HCT116 (cell line): ENCODE data around the gene WWOX. TPM values are rescaled to one million over a fixed set of nuclear protein-coding genes. Genes with fewer than 3 reads are reported as not detected.

Experiments used
- ATAC-seq: fragments of 200-7000 bp; cut with Tn5 transposase; 2 replicates; pipeline ENCODE4 v1.9.1; 2020; ENCODE audit warnings: mild to moderate bottlenecking, moderate library complexity
- BruUV-seq: library from RNA; stranded (reverse); fragments of 400-500 nt; replicated peaks from 2 replicates; lab custom pipeline; 2021; lab: Mats Ljungman, UMichigan
- CTCF ChIA-PET: fragments of 300-600 bp; sonication (Branson Sonifier 250); formaldehyde crosslinking; loops from one replicate; lab custom pipeline; 2021; ENCODE audit warnings: antibody characterized with exemption; lab: Charles Lee
- POLR2A ChIA-PET: fragments of 300-600, 350-600 bp; sonication (Branson Sonifier 250); formaldehyde crosslinking; loops from one replicate; lab custom pipeline; 2021; ENCODE audit warnings: antibody characterized with exemption; lab: Charles Lee
- RAD21 ChIA-PET, 2 experiments: fragments of 300-600 bp; sonication (Branson Sonifier 250); formaldehyde crosslinking; loops; one replicate each; lab custom pipeline; 2023; ENCODE audit warnings: low total read pairs in 2 of 2; ENCODE audit not compliant: uncharacterized antibody in 2 of 2, unreplicated experiment in 2 of 2, low non-redundant PET in 1 of 2; lab: Charles Lee
- DNase-seq: peaks from one replicate; pipeline ENCODE4 v3.0.0-alpha.2; 2010; ENCODE audit warnings: low read depth, low spot score
- H2AFZ ChIP-seq: fragments of 200-600 bp; shearing (Covaris generic), sonication (generic); 2 replicates; pipeline ENCODE4 v1.6.1; 2017; ENCODE audit warnings: low read depth, mixed run types, mixed read lengths, antibody characterized with exemption, low read length; ENCODE audit not compliant: poor library complexity, severe bottlenecking
- H3K27ac ChIP-seq: 2 replicates; pipeline ENCODE4 v1.5.1; 2012; ENCODE audit warnings: low read depth, low read length
- H3K27me3 ChIP-seq: fragments of 200-600 bp; sonication (generic); 2 replicates; pipeline ENCODE4 v1.6.1; 2016; ENCODE audit warnings: mixed run types, low read length, mixed read lengths; ENCODE audit not compliant: insufficient read depth
- H3K36me3 ChIP-seq, 2 experiments: fragments of 200-500 bp in 1 of 2; fragments of 200-600 bp in 1 of 2; sonication (Bioruptor generic) in 1 of 2; sonication (generic) in 1 of 2; 2 replicates each; pipeline versions ENCODE4 v1.5.1 to v1.6.1; 2014 to 2016; ENCODE audit warnings: low read length in 2 of 2, inconsistent platforms in 1 of 2, mixed read lengths in 1 of 2, mixed run types in 1 of 2; ENCODE audit not compliant: insufficient read depth in 2 of 2, control insufficient read depth in 1 of 2
- H3K4me1 ChIP-seq, 2 experiments: fragments of 200-600 bp in 1 of 2; sonication (generic) in 1 of 2; 2 replicates each; pipeline versions ENCODE4 v1.5.1 to v1.6.1; 2012 to 2017; ENCODE audit warnings: low read length in 2 of 2, inconsistent platforms in 1 of 2, mild to moderate bottlenecking in 1 of 2, mixed read lengths in 1 of 2, mixed run types in 1 of 2, moderate library complexity in 1 of 2; ENCODE audit not compliant: insufficient read depth in 2 of 2, control insufficient read depth in 1 of 2
- H3K4me2 ChIP-seq: fragments of 200-600 bp; sonication (generic); 2 replicates; pipeline ENCODE4 v1.6.1; 2017; ENCODE audit warnings: mixed run types, low read length, mixed read lengths
- H3K4me3 ChIP-seq, 2 experiments: fragments of 200-600 bp in 1 of 2; sonication (generic) in 1 of 2; replicated peaks in 1 of 2; 2 replicates each; pipeline ENCODE4 v1.5.1; 2011 to 2016; ENCODE audit warnings: low read length in 2 of 2, control low read depth in 1 of 2, low read depth in 1 of 2, mild to moderate bottlenecking in 1 of 2, mixed read lengths in 1 of 2, mixed run types in 1 of 2
- H3K79me2 ChIP-seq: fragments of 200-600 bp; sonication (generic); 2 replicates; pipeline ENCODE4 v1.6.1; 2017; ENCODE audit warnings: mild to moderate bottlenecking, mixed run types, low read length, moderate library complexity, mixed read lengths; ENCODE audit not compliant: insufficient read depth
- H3K9ac ChIP-seq: fragments of 200-600 bp; sonication (generic); 2 replicates; pipeline ENCODE4 v1.6.1; 2016; ENCODE audit warnings: low read length, mixed read lengths
- H3K9me2 ChIP-seq: fragments of 200-600 bp; sonication (generic), shearing (Covaris generic); 2 replicates; pipeline ENCODE4 v1.6.1; 2017; ENCODE audit warnings: mixed run types, mild to moderate bottlenecking, moderate library complexity; ENCODE audit not compliant: insufficient read depth
- H3K9me3 ChIP-seq, 2 experiments: fragments of 200-500 bp in 1 of 2; fragments of 200-600 bp in 1 of 2; sonication (Bioruptor generic) in 1 of 2; sonication (generic) in 1 of 2; 2 replicates each; pipeline ENCODE4 v1.6.1; 2014 to 2017; ENCODE audit warnings: low read length in 2 of 2, mixed read lengths in 2 of 2, inconsistent platforms in 1 of 2, low read depth in 1 of 2, mild to moderate bottlenecking in 1 of 2, mixed run types in 1 of 2, moderate library complexity in 1 of 2; ENCODE audit not compliant: control insufficient read depth in 1 of 2, insufficient read depth in 1 of 2
- H4K20me1 ChIP-seq: fragments of 200-600 bp; sonication (generic), shearing (Covaris generic); 2 replicates; pipeline ENCODE4 v1.6.1; 2017; ENCODE audit warnings: mixed run types, mild to moderate bottlenecking, moderate library complexity; ENCODE audit not compliant: insufficient read depth
- ATF3 ChIP-seq: IDR thresholded peaks from 2 replicates; pipeline ENCODE4 v1.6.1; 2012
- CEBPB ChIP-seq: IDR thresholded peaks from 2 replicates; pipeline ENCODE4 v1.6.1; 2012; ENCODE audit warnings: low read depth
- CTCF ChIP-seq, 3 experiments: fragments of 200-600 bp in 1 of 3; sonication (generic) in 1 of 3; IDR thresholded peaks in 2 of 3; conservative IDR thresholded peaks in 1 of 3; 2 replicates each; pipeline ENCODE4 v1.5.1; 2012 to 2017; ENCODE audit warnings: low read depth in 2 of 3, low read length in 2 of 3, antibody characterized with exemption in 1 of 3, borderline replicate concordance in 1 of 3, control low read depth in 1 of 3, mild to moderate bottlenecking in 1 of 3, mixed read lengths in 1 of 3, mixed run types in 1 of 3, moderate library complexity in 1 of 3; ENCODE audit not compliant: insufficient read depth in 1 of 3
- EGR1 ChIP-seq: IDR thresholded peaks from 2 replicates; pipeline ENCODE4 v1.6.1; 2012; ENCODE audit warnings: low read depth
- ELF1 ChIP-seq: IDR thresholded peaks from 2 replicates; pipeline ENCODE4 v1.6.1; 2012; ENCODE audit warnings: low read depth, borderline replicate concordance
- POLR2A ChIP-seq: IDR thresholded peaks from 2 replicates; pipeline ENCODE4 v1.7.0; 2011; ENCODE audit warnings: borderline replicate concordance; ENCODE audit not compliant: insufficient read depth, insufficient read length; ENCODE audit errors: extremely low read depth
- RAD21 ChIP-seq: IDR thresholded peaks from 2 replicates; pipeline ENCODE4 v1.6.1; 2012; ENCODE audit warnings: low read depth, mild to moderate bottlenecking
- SP1 ChIP-seq: IDR thresholded peaks from 2 replicates; pipeline ENCODE4 v1.6.1; 2012; ENCODE audit warnings: low read depth
- TCF7L2 ChIP-seq: IDR thresholded peaks from 2 replicates; pipeline ENCODE4 v1.7.0; 2011; ENCODE audit warnings: borderline replicate concordance, inconsistent platforms; ENCODE audit not compliant: insufficient read depth, insufficient read length; ENCODE audit errors: extremely low read depth
- intact Hi-C: fragments of 100-400 bp; cut with micrococcal nuclease; formaldehyde crosslinking; loops from 2 replicates; pipeline ENCODE4 v1.10.0; 2022
- total RNA-seq: library from RNA; stranded (reverse); gene quantifications from one replicate; pipeline ENCODE4 v1.2.1, GENCODE V29; 2021; ENCODE audit not compliant: unreplicated experiment

The WWOX gene
- total RNA-seq, 1 experiment from 2014 or later = 13.7 TPM

- DNase-seq = no peak
- Histone ChIP-seq H3K4me3 (no peak overlapping the region), H3K27me3 (peaks cover 3% of the 10 kb centered on the region; the same call in 1 of the 2 replicates), H3K9me2 (no peaks in the 10 kb centered on the region), H3K4me2 (no peak overlapping the region), H3K9ac (no peak overlapping the region), H3K4me1 (no peaks in the 10 kb centered on the region), H3K36me3 (no peaks in the 10 kb centered on the region), H4K20me1 (no peaks in the 10 kb centered on the region), H3K79me2 (no peaks in the 10 kb centered on the region), H3K9me3 (peaks cover 0 to 9% of the 10 kb centered on the region in 2 experiments; a peak in 1 of 4 replicates), H2AFZ (no peak overlapping the region), H3K27ac (no peak overlapping the region)
- no peak for TF ChIP-seq SP1
- no peak for TF ChIP-seq ATF3
- no peak for TF ChIP-seq CTCF (IDR thresholded peaks at IDR 0.05 in 2 of 3, conservative IDR thresholded peaks at IDR 0.05 in 1 of 3; ENCODE audit: borderline replicate concordance in 1 of 3, insufficient read depth in 1 of 3, low read depth in 2 of 3, low read length in 2 of 3)
- no peak for TF ChIP-seq RAD21
- no peak for TF ChIP-seq EGR1
- POLR2A ChIA-PET = no interaction called here
- CTCF ChIA-PET = no interaction called here
- intact Hi-C loops = no loop called here
- no TSS peak for BruUV-seq
- no peak for ATAC-seq
- RAD21 ChIA-PET = no interaction called here
Observed at GRCh38 chr16:78990309-78990701, 890.9 kb downstream of the WWOX start.

- no TSS peak for BruUV-seq
Observed at GRCh38 chr16:78992001-78992400, 892.5 kb downstream of the WWOX start.

More at GRCh38 chr16:78992001-78992400, 892.5 kb downstream of the WWOX start:
- H3K4me1 ChIP-seq = no peaks in the 10 kb centered on the region
- no peak for TF ChIP-seq ELF1
- no peak for TF ChIP-seq CEBPB
- no peak for TF ChIP-seq ATF3
- TF ChIP-seq CTCF (IDR thresholded peaks at IDR 0.05 in 2 of 3, conservative IDR thresholded peaks at IDR 0.05 in 1 of 3; ENCODE audit: borderline replicate concordance in 1 of 3, insufficient read depth in 1 of 3, low read depth in 2 of 3, low read length in 2 of 3) = no peak
- TF ChIP-seq POLR2A = no peak
- TF ChIP-seq TCF7L2 = no peak
- ChIA-PET POLR2A (no interaction called here), CTCF (no interaction called here), RAD21 (interaction anchor here in 1 of 2 experiments (0.7 kb wide), 1 partner anchor 1155 kb away, joined by 3 read pairs; no protein-coding TSS in a partner anchor)
- no peak for ATAC-seq
- H3K36me3 ChIP-seq = no peaks in the 10 kb centered on the region
- no peak overlapping the region for H2AFZ ChIP-seq
- no peak overlapping the region for H3K9ac ChIP-seq
- intact Hi-C loops = no loop called here
- H4K20me1 ChIP-seq = no peaks in the 10 kb centered on the region
- no peak overlapping the region for H3K4me3 ChIP-seq
- no peak for DNase-seq
- H3K4me2 ChIP-seq = no peak overlapping the region
- H3K79me2 ChIP-seq = no peaks in the 10 kb centered on the region
- no peaks in the 10 kb centered on the region for H3K9me2 ChIP-seq
- peaks cover 8% of the 10 kb centered on the region; the same call in 1 of the 2 replicates for H3K27me3 ChIP-seq
- peaks cover 0 to 12% of the 10 kb centered on the region in 2 experiments; a peak in 1 of 4 replicates for H3K9me3 ChIP-seq
- no peak overlapping the region for H3K27ac ChIP-seq
